ENCODE results near the gene LRRTM4.
"Not testable (repeated sequence)": the region's sequence is repeated elsewhere in the genome, so short reads cannot be mapped to it uniquely, and the experiment has no call there.

- not testable (repeated sequence) for TF ChIP-seq CTCF, POLR2A (IDR thresholded peaks at IDR 0.05)
These were observed 346.9 kb downstream of the LRRTM4 start for GRCh38 chr2:77175266-77175780.
